Activated CD4-positive, alpha-beta T cell treated with anti-CD3 and anti-CD28 coated beads, Interleukin-2, amount 10 ng/mL, durations not matched to agents 7 days and 5 days (primary cell): ENCODE data around the gene EOGT. TPM values are rescaled to one million over a fixed set of nuclear protein-coding genes. Genes with fewer than 3 reads are reported as not detected.

ENCODE experiments used
- CTCF ChIA-PET: fragments of 350-600 bp; sonication (Branson Sonifier 250); formaldehyde crosslinking; loops from one replicate; lab custom pipeline; 2021; ENCODE audit warnings: antibody characterized with exemption; lab: Charles Lee
- POLR2A ChIA-PET: fragments of 350-600 bp; sonication (Branson Sonifier 250); formaldehyde crosslinking; loops from one replicate; lab custom pipeline; 2021; ENCODE audit warnings: antibody characterized with exemption; lab: Charles Lee
- DNase-seq: peaks from one replicate; pipeline ENCODE4 v3.0.0-alpha.2; 2020
- H3K27ac Mint-ChIP-seq: one replicate; pipeline ENCODE4 v1.8.0; 2021; ENCODE audit warnings: mild to moderate bottlenecking, moderate library complexity, mixed read lengths
- H3K27me3 Mint-ChIP-seq: one replicate; pipeline ENCODE4 v1.8.0; 2021; ENCODE audit warnings: mixed read lengths
- H3K36me3 Mint-ChIP-seq: one replicate; pipeline ENCODE4 v1.8.0; 2021; ENCODE audit warnings: low read depth, mixed read lengths
- H3K4me1 Mint-ChIP-seq: one replicate; pipeline ENCODE4 v1.8.0; 2021; ENCODE audit warnings: mixed read lengths
- H3K4me3 Mint-ChIP-seq: one replicate; pipeline ENCODE4 v1.8.0; 2021; ENCODE audit warnings: mild to moderate bottlenecking, moderate library complexity, mixed read lengths
- H3K9me3 Mint-ChIP-seq: one replicate; pipeline ENCODE4 v1.8.0; 2021; ENCODE audit warnings: mixed read lengths
- total RNA-seq, 2 experiments: library from RNA; stranded (reverse); gene quantifications; one replicate each; pipeline ENCODE4 v1.2.3, GENCODE V29; 2021

Gene EOGT
- total RNA-seq, 2 experiments from 2014 or later, result 11.3 to 14.7 TPM

DNA sequence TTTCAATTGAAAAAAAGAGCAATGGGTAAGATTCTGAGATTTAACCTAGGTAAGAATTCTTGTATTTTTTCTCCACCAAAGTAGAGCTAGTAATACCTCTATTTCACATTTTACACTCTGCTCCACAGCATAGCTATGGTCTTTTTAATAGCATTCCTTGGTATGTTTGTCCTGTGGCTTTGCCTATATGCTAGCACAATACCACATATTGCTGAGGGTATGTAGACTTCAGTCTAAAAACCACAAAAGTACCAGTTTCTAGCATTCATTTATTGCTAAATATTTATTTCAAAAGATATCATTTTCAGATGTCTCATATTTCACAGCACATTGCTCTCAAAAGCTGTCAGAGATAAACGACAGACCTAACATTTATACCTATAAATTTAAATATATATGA is 18.2 kb upstream of the EOGT start:
- H3K27me3 Mint-ChIP-seq, result no peaks in the 10 kb centered on the region
- H3K9me3 Mint-ChIP-seq, result no peaks in the 10 kb centered on the region
- H3K4me1 Mint-ChIP-seq, result peaks cover 2% of the 10 kb centered on the region
- ChIA-PET CTCF (interaction anchor here (1.1 to 2.1 kb wide), 2 partner anchors 10 to 18 kb away, joined by 3 to 7 read pairs; partner anchors contain the start of gene EOGT), POLR2A (no interaction called here)
- H3K4me3 Mint-ChIP-seq, result no peak overlapping the region
- H3K36me3 Mint-ChIP-seq, result peaks cover 57% of the 10 kb centered on the region
- no peak for DNase-seq
- no peak overlapping the region for H3K27ac Mint-ChIP-seq

DNA sequence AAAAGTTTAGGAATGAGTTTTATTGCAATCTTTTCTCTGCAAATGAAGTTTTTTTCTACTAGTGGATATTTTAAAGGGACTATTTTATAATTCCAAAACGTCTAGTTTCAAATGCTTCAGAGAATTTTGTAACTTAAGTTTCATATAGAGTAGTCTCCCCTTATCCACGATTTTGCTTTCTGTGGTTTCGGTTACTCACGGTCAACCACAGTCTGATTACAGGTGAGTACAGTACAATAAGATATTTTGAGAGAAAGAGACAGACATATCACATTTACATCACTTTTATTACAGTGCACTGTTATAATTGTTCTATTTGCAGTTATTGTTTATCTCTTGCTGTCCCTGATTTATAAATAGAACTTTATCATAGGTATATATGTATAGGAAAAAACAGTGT is 7.4 kb upstream of the EOGT start:
- Mint-ChIP-seq H3K9me3 (no peaks in the 10 kb centered on the region), H3K27ac (no peak overlapping the region), H3K4me3 (no peak overlapping the region), H3K4me1 (peaks cover 4% of the 10 kb centered on the region), H3K36me3 (peaks cover 29% of the 10 kb centered on the region), H3K27me3 (no peaks in the 10 kb centered on the region)
- no peak for DNase-seq
- CTCF ChIA-PET, result interaction anchor here (1.4 kb wide), 1 partner anchor 11 kb away, joined by 3 read pairs; no protein-coding TSS in a partner anchor
- POLR2A ChIA-PET, result no interaction called here

- ChIA-PET POLR2A (no interaction called here), CTCF (no interaction called here)
- DNase-seq, result no peak
- Mint-ChIP-seq H3K9me3 (no peaks in the 10 kb centered on the region), H3K27me3 (no peaks in the 10 kb centered on the region), H3K36me3 (peaks cover 25% of the 10 kb centered on the region), H3K4me3 (no peak overlapping the region), H3K27ac (no peak overlapping the region), H3K4me1 (peaks cover 4% of the 10 kb centered on the region)
Measured at GRCh38 chr3:69020424-69020823, 6.9 kb upstream of the EOGT start.

DNA sequence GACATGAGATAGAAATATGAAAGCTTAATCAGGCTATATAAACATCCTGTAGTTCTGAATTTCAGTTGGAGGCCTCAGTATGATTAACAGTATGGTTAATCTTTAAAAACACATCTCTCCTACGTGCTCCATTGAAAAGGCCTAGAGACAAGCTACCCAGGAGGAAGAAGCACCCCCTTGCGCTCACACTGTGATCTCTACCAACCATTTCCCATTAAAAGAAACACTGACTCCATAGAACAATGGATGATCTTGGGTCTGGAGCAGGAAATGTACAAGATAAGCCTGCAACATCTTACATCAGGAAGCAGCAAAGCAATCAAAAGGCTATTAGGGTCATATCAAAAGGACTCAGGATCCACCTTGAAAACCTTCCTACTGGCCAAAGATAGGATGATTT is 3.4 kb upstream of the EOGT start:
- no peaks in the 10 kb centered on the region for H3K27me3 Mint-ChIP-seq
- CTCF ChIA-PET, result no interaction called here
- no peak overlapping the region for H3K27ac Mint-ChIP-seq
- no peak overlapping the region for H3K4me3 Mint-ChIP-seq
- H3K9me3 Mint-ChIP-seq, result no peaks in the 10 kb centered on the region
- POLR2A ChIA-PET, result no interaction called here
- peaks cover 22% of the 10 kb centered on the region for H3K36me3 Mint-ChIP-seq
- peaks cover 28% of the 10 kb centered on the region for H3K4me1 Mint-ChIP-seq
- DNase-seq, result no peak

DNA sequence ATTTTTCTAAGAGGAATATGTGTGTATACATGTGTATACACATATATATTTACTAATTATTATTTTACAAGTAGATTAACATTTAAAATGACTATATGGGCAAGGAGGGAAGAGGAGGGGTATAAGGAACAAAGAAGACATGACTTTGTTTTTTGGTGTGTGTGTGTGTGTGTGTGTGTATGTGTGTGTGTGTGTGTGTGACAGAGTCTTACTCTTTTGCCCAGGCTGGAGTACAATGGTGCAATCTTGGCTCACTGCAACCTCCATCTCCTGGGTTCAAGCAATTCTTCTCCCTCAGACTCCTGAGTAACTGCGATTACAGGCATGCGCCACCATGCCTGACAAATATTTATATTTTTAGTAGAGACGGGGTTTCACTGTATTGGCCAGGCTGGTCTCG is 2.6 kb upstream of the EOGT start:
- ChIA-PET CTCF (no interaction called here), POLR2A (no interaction called here)
- DNase-seq, result no peak
- Mint-ChIP-seq H3K4me3 (no peak overlapping the region), H3K36me3 (peaks cover 19% of the 10 kb centered on the region), H3K9me3 (no peaks in the 10 kb centered on the region), H3K4me1 (peaks cover 30% of the 10 kb centered on the region), H3K27ac (no peak overlapping the region), H3K27me3 (no peaks in the 10 kb centered on the region)

GRCh38 chr3:69014022-69014580 is 617 bp upstream of the EOGT start:
- peaks cover 22% of the 10 kb centered on the region for H3K36me3 Mint-ChIP-seq
- DNase-seq, result no peak
- peak overlapping the region; percentile 75 for H3K4me3 Mint-ChIP-seq
- H3K27ac Mint-ChIP-seq, result peak overlapping the region; percentile 79
- no peaks in the 10 kb centered on the region for H3K9me3 Mint-ChIP-seq
- peaks cover 29% of the 10 kb centered on the region for H3K4me1 Mint-ChIP-seq
- H3K27me3 Mint-ChIP-seq, result no peaks in the 10 kb centered on the region
- CTCF ChIA-PET, result interaction anchor here (0.6 to 1.9 kb wide), 13 partner anchors 10 to 316 kb away, joined by 3 to 11 read pairs (median 4); no protein-coding TSS in a partner anchor
- POLR2A ChIA-PET, result no interaction called here

- no peaks in the 10 kb centered on the region for H3K9me3 Mint-ChIP-seq
- H3K27me3 Mint-ChIP-seq, result no peaks in the 10 kb centered on the region
- ChIA-PET CTCF (interaction anchor here (1.0 to 1.9 kb wide), 8 partner anchors 10 to 138 kb away, joined by 3 to 11 read pairs (median 4); no protein-coding TSS in a partner anchor), POLR2A (no interaction called here)
- H3K4me1 Mint-ChIP-seq, result peaks cover 29% of the 10 kb centered on the region
- peak overlapping the region; percentile 80 for H3K4me3 Mint-ChIP-seq
- peak overlapping the region; percentile 93 for H3K27ac Mint-ChIP-seq
- peaks cover 20% of the 10 kb centered on the region for H3K36me3 Mint-ChIP-seq
- DNase-seq, result no peak
Measured at GRCh38 chr3:69012800-69013252, 658 bp downstream of the EOGT start.

- Mint-ChIP-seq H3K4me3 (peak overlapping the region; percentile 80), H3K27me3 (no peaks in the 10 kb centered on the region), H3K36me3 (peaks cover 16% of the 10 kb centered on the region), H3K9me3 (no peaks in the 10 kb centered on the region), H3K27ac (peak overlapping the region; percentile 93), H3K4me1 (peaks cover 29% of the 10 kb centered on the region)
- no peak for DNase-seq
- POLR2A ChIA-PET, result no interaction called here
- CTCF ChIA-PET, result interaction anchor here (1.2 to 1.8 kb wide), 2 partner anchors 26 to 52 kb away, joined by 4 to 5 read pairs; no protein-coding TSS in a partner anchor
Measured at GRCh38 chr3:69012100-69012799, 1.2 kb downstream of the EOGT start.

GRCh38 chr3:69011096-69011730 is 2.3 kb downstream of the EOGT start:
- Mint-ChIP-seq H3K27ac (no peak overlapping the region), H3K4me3 (no peak overlapping the region), H3K4me1 (peaks cover 26% of the 10 kb centered on the region), H3K27me3 (no peaks in the 10 kb centered on the region), H3K9me3 (no peaks in the 10 kb centered on the region), H3K36me3 (peaks cover 15% of the 10 kb centered on the region)
- POLR2A ChIA-PET, result no interaction called here
- CTCF ChIA-PET, result interaction anchor here (2.5 kb wide), 1 partner anchor 13 kb away, joined by 6 read pairs; no protein-coding TSS in a partner anchor
- DNase-seq, result no peak

- CTCF ChIA-PET, result interaction anchor here (2.5 kb wide), 1 partner anchor 14 kb away, joined by 6 read pairs; no protein-coding TSS in a partner anchor
- no peaks in the 10 kb centered on the region for H3K9me3 Mint-ChIP-seq
- H3K4me1 Mint-ChIP-seq, result peaks cover 20% of the 10 kb centered on the region
- H3K27me3 Mint-ChIP-seq, result no peaks in the 10 kb centered on the region
- POLR2A ChIA-PET, result no interaction called here
- no peak for DNase-seq
- no peak overlapping the region for H3K27ac Mint-ChIP-seq
- no peak overlapping the region for H3K4me3 Mint-ChIP-seq
- H3K36me3 Mint-ChIP-seq, result peaks cover 21% of the 10 kb centered on the region
Measured at GRCh38 chr3:69009559-69010410, 3.7 kb downstream of the EOGT start.

DNA sequence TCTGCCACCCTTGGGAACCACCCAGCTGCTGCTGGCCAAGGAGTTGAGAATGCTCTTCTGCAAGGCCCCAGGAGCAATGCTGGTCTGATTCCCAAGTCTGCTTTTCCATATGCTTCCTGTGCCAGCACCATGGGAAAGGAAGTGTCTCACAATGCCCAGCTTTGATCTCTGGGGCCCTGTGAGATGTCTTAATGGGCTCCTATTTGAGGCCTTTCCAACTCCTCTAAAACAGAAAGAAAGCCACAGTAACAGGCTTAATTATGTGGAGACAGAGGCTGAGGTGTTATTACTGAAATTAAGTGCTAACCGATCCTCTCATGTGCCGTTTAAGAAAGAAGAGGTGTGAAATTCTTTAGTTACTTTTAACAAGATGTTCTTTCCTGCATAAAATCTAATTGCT is 4.5 kb downstream of the EOGT start:
- Mint-ChIP-seq H3K4me3 (no peak overlapping the region), H3K4me1 (peaks cover 12% of the 10 kb centered on the region), H3K27me3 (no peaks in the 10 kb centered on the region), H3K36me3 (peaks cover 24% of the 10 kb centered on the region), H3K27ac (no peak overlapping the region), H3K9me3 (no peaks in the 10 kb centered on the region)
- CTCF ChIA-PET, result interaction anchor here (0.5 to 1.0 kb wide), 2 partner anchors 13 to 955 kb away, joined by 3 read pairs; no protein-coding TSS in a partner anchor
- DNase-seq, result no peak
- POLR2A ChIA-PET, result no interaction called here

DNA sequence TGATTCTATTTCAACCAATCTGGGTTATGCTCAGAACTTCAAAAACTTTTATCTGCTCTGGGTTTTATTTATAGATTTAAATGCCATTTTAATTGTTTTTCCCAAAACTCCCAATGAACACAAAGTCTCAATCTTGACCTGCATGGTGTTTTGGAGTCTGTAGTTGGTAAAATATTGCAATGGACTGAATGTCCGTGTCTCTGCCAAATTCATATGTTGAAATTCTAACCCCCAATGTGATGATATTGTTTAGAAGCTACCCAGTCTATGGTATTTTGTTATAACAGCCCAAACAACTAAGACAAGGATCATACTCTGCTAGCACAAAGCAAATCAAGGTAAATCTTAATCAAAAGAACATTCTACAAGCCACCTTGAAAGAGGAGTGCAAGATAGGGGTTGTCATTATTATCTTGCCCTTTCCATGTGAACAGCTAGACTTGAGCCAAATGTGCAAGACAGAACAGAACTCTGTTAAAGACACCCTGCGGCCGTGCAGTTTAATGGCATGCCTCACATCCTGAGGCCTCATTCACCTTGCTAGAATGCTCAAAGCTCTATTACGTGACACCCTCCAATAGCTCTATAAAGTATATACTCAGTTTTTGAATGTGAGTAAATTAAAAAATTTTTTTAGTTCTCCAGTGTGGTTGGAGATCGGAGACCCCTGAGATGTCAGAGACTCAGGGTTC is 7.5 kb downstream of the EOGT start:
- ChIA-PET POLR2A (no interaction called here), CTCF (interaction anchor here (1.5 kb wide), 2 partner anchors 9 to 11 kb away, joined by 5 to 6 read pairs; no protein-coding TSS in a partner anchor)
- Mint-ChIP-seq H3K9me3 (no peaks in the 10 kb centered on the region), H3K36me3 (peaks cover 27% of the 10 kb centered on the region), H3K4me1 (no peaks in the 10 kb centered on the region), H3K27ac (no peak overlapping the region), H3K27me3 (no peaks in the 10 kb centered on the region), H3K4me3 (no peak overlapping the region)
- no peak for DNase-seq
